TTC549 (cell line): ENCODE results near the gene OSBPL5.
"Not testable (repeated sequence)": the region's sequence is repeated elsewhere in the genome, so short reads cannot be mapped to it uniquely, and the experiment has no call there.

Experiments
- FAIRE-seq: peaks from 2 replicates; lab custom pipeline; 2012; peaks lifted over from hg19 to GRCh38; lab: Jason Lieb, UNC

The OSBPL5 gene

GRCh38 chr11:3121416-3121815 lies 43.7 kb downstream of the OSBPL5 start:
- FAIRE-seq, result no peak

- FAIRE-seq, result no peak
Measured at GRCh38 chr11:3120071-3120792, 44.9 kb downstream of the OSBPL5 start.

GRCh38 chr11:3119141-3119821 lies 45.8 kb downstream of the OSBPL5 start:
- FAIRE-seq, result no peak

GRCh38 chr11:3115321-3115720 lies 49.8 kb downstream of the OSBPL5 start:
- no peak for FAIRE-seq

- FAIRE-seq, result not testable (repeated sequence)
Measured at GRCh38 chr11:3113661-3114060, 51.4 kb downstream of the OSBPL5 start.

- no peak for FAIRE-seq
Measured at GRCh38 chr11:3111919-3112690, 53.0 kb downstream of the OSBPL5 start.

- FAIRE-seq, result no peak
Measured at GRCh38 chr11:3111466-3111865, 53.6 kb downstream of the OSBPL5 start.

- no peak for FAIRE-seq
Measured at GRCh38 chr11:3109921-3110706, 55.0 kb downstream of the OSBPL5 start.

- no peak for FAIRE-seq
Measured at GRCh38 chr11:3109434-3109833, 55.7 kb downstream of the OSBPL5 start.

GRCh38 chr11:3108183-3108721 lies 56.9 kb downstream of the OSBPL5 start:
- FAIRE-seq, result no peak

- FAIRE-seq, result no peak
Measured at GRCh38 chr11:3107608-3108182, 57.4 kb downstream of the OSBPL5 start.

GRCh38 chr11:3106736-3107524 lies 58.2 kb downstream of the OSBPL5 start:
- FAIRE-seq, result no peak

- no peak for FAIRE-seq
Measured at GRCh38 chr11:3105791-3106735, 59.0 kb downstream of the OSBPL5 start.

GRCh38 chr11:3104961-3105790 lies 59.9 kb downstream of the OSBPL5 start:
- no peak for FAIRE-seq

- no peak for FAIRE-seq
Measured at GRCh38 chr11:3104051-3104714, 60.9 kb downstream of the OSBPL5 start.

GRCh38 chr11:3103076-3103475 lies 62.0 kb downstream of the OSBPL5 start:
- no peak for FAIRE-seq

GRCh38 chr11:3102641-3102921 lies 62.5 kb downstream of the OSBPL5 start:
- FAIRE-seq, result no peak

- no peak for FAIRE-seq
Measured at GRCh38 chr11:3101921-3102640, 63.0 kb downstream of the OSBPL5 start.
